Large intestine (tissue), 3 donors: ENCODE data around the gene IFT80. TPM values are rescaled to one million over a fixed set of nuclear protein-coding genes. Genes with fewer than 3 reads are reported as not detected.

ENCODE experiments used
- DNase-seq, 2 donors: peaks; one replicate each; pipeline versions ENCODE4 v3.0.0 to v3.0.0-alpha.2; 2013
- H3K27ac ChIP-seq: one replicate; pipeline ENCODE4 v1.5.1; 2013; ENCODE audit warnings: low read length
- H3K27me3 ChIP-seq: 2 replicates; pipeline ENCODE4 v1.6.1; 2013; ENCODE audit warnings: low read length; ENCODE audit not compliant: control insufficient read depth, insufficient read depth
- H3K36me3 ChIP-seq: 2 replicates; pipeline ENCODE4 v1.6.1; 2013; ENCODE audit warnings: low read length; ENCODE audit not compliant: control insufficient read depth, insufficient read depth
- H3K4me1 ChIP-seq: one replicate; pipeline ENCODE4 v1.6.1; 2013; ENCODE audit warnings: low read length; ENCODE audit not compliant: control insufficient read depth, insufficient read depth
- H3K4me3 ChIP-seq: one replicate; pipeline ENCODE4 v1.5.1; 2013; ENCODE audit warnings: low read length
- H3K9me3 ChIP-seq: one replicate; pipeline ENCODE4 v1.6.1; 2013; ENCODE audit warnings: mild to moderate bottlenecking, low read depth, low read length, moderate library complexity; ENCODE audit not compliant: control insufficient read depth
- WGBS: methylation state at CpG from one replicate; pipeline ENCODE4 v1.1.5; 2013; ENCODE audit warnings: low lambda C conversion rate; ENCODE audit not compliant: insufficient coverage; 5-methylcytosine and 5-hydroxymethylcytosine counted together
- polyA plus RNA-seq: library from polyadenylated mRNA; unstranded; fragments of 120-200 nt; gene quantifications from one replicate; pipeline ENCODE4 v1.2.1, GENCODE V29; 2013

IFT80 gene
- polyA plus RNA-seq, 1 donor: 30.7 TPM

DNA sequence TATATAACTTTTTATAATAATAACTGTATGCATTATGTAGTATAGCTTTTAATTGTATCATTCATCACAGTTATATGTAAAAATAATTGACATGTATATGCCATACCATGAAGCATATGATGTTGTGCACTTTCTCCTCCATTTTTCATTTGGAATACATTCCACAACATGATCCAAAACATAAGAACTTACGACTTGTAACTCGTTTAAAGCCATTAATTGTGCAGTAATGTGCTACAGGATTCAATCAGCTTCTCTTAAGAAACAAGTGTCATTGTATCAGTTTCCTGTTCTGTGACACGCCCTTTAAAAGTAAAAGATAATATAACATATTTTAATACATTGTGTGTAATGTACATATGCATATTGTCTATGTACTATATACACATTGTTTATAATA, 171.6 kb downstream of the IFT80 start:
- Histone ChIP-seq H3K27me3 (peaks cover 56% of the 10 kb centered on the region), H3K9me3 (peaks cover 4% of the 10 kb centered on the region), H3K36me3 (no peaks in the 10 kb centered on the region), H3K4me1 (peaks cover 8% of the 10 kb centered on the region), H3K27ac (no peak overlapping the region), H3K4me3 (no peak overlapping the region)
- WGBS: 100% methylated on average over 1 of the region's 3 CpGs
- no peak for DNase-seq

- H3K27ac ChIP-seq: no peak overlapping the region
- H3K4me3 ChIP-seq: peak overlapping the region; percentile 9
- H3K4me1 ChIP-seq: peaks cover 8% of the 10 kb centered on the region
- no CpG with 5 or more reads among the region's 87 CpGs for WGBS
- DNase-seq: peak in 1 of 2 donors; percentile 46
- peaks cover 62% of the 10 kb centered on the region for H3K27me3 ChIP-seq
- peaks cover 4% of the 10 kb centered on the region for H3K9me3 ChIP-seq
- H3K36me3 ChIP-seq: no peaks in the 10 kb centered on the region
These were observed 172.8 kb downstream of the IFT80 start for GRCh38 chr3:160226026-160226907.

GRCh38 chr3:160225176-160226025, 173.6 kb downstream of the IFT80 start, which contains the start of gene C3orf80:
Gene C3orf80 (plus strand): TSS chr3:160225422. CDS start chr3:160225636, 214 bp downstream.
- H3K9me3 ChIP-seq: peaks cover 4% of the 10 kb centered on the region
- no peaks in the 10 kb centered on the region for H3K36me3 ChIP-seq
- H3K4me1 ChIP-seq: peaks cover 8% of the 10 kb centered on the region
- peak within 1 kb of the TSS; percentile 40 for H3K4me3 ChIP-seq
- no peak within 1 kb of the TSS for H3K27ac ChIP-seq
- peaks cover 65% of the 10 kb centered on the region for H3K27me3 ChIP-seq
- peak; percentile 21 to 73 for DNase-seq
- no CpG with 5 or more reads among the region's 104 CpGs for WGBS

DNA sequence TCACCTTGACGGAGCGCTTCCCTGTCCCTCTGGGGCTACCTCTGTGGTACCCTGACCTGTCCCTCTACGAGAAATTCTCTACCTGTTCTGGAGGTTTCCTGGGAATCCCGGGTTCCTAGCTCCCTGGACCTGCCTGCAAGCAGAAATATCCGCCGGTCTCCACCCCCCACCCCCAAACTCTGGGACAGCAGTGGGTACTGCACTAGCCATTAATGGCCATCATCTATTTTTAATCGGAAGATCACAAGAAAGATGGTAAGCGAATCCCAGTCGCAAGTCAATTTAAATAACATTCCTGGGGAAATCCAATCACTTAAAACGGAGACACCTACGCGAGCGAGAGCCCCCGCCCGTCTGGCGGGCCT, 174.2 kb downstream of the IFT80 start:
- Histone ChIP-seq H3K4me1 (peaks cover 8% of the 10 kb centered on the region), H3K4me3 (peak overlapping the region; percentile 40), H3K27ac (no peak overlapping the region), H3K27me3 (peaks cover 64% of the 10 kb centered on the region), H3K9me3 (peaks cover 4% of the 10 kb centered on the region), H3K36me3 (no peaks in the 10 kb centered on the region)
- DNase-seq: no peak
- 0% methylated on average over 2 of the region's 16 CpGs for WGBS

DNA sequence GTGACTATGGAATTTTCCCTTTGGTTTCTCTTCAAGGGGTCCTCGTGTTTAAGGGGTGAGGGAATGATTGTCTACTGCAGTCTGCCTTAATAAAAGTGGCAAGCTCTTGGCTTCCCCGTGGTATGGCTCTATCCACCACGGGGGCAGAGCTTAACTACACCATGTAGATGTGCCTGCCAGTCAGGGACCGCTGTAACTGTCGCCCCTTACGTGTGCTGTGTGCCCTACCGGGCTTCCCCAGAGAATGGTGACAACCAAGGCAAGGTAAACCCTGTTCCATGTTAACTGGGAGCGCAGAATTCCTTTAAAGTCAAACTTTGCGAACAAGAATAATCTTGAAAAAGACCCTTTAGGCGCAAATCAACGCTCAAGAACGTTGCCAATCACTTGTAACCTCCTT, 174.8 kb downstream of the IFT80 start:
- Histone ChIP-seq H3K4me3 (no peak overlapping the region), H3K4me1 (peaks cover 8% of the 10 kb centered on the region), H3K27me3 (peaks cover 63% of the 10 kb centered on the region), H3K36me3 (no peaks in the 10 kb centered on the region), H3K27ac (no peak overlapping the region), H3K9me3 (peaks cover 4% of the 10 kb centered on the region)
- no CpG with 5 or more reads among the region's 12 CpGs for WGBS
- DNase-seq: peak in 1 of 2 donors; percentile 10

- Histone ChIP-seq H3K27me3 (peaks cover 60% of the 10 kb centered on the region), H3K4me1 (no peaks in the 10 kb centered on the region), H3K4me3 (no peak overlapping the region), H3K9me3 (no peaks in the 10 kb centered on the region), H3K27ac (no peak overlapping the region), H3K36me3 (no peaks in the 10 kb centered on the region)
- WGBS: 20% methylated on average over 1 of the region's 2 CpGs
- no peak for DNase-seq
These were observed 178.0 kb downstream of the IFT80 start for GRCh38 chr3:160221019-160221418.

DNA sequence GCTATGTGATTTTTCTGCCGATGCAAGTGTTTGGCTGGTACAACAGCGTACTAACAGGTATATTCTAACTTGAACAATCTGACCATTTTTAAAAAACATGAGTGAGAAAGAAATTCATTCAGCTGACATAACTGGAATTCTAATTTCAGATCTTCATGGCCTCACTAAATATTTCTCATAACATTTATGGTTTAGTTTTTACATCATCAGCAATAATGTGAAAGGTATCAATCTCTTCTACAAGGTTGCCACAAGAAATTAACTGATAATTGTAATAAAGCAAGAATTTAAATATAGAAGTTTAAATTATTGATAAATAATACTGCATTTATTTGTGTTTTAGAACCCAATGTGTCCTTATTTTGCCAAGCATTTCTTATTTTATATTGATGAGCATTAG, 179.0 kb downstream of the IFT80 start:
- Histone ChIP-seq H3K4me3 (no peak overlapping the region), H3K27me3 (peaks cover 54% of the 10 kb centered on the region), H3K27ac (no peak overlapping the region), H3K9me3 (no peaks in the 10 kb centered on the region), H3K36me3 (no peaks in the 10 kb centered on the region), H3K4me1 (no peaks in the 10 kb centered on the region)
- no peak for DNase-seq
- 100% methylated on average over 1 of the region's 2 CpGs for WGBS

- WGBS: no CpG with 5 or more reads among the region's 3 CpGs
- H3K27ac ChIP-seq: no peak overlapping the region
- H3K27me3 ChIP-seq: peaks cover 37% of the 10 kb centered on the region
These were observed 180.9 kb downstream of the IFT80 start for GRCh38 chr3:160218136-160218535.

GRCh38 chr3:160217675-160218074, 181.3 kb downstream of the IFT80 start:
- no peaks in the 10 kb centered on the region for H3K4me1 ChIP-seq
- H3K9me3 ChIP-seq: no peaks in the 10 kb centered on the region
- no peak for DNase-seq
- peaks cover 33% of the 10 kb centered on the region for H3K27me3 ChIP-seq
- no peak overlapping the region for H3K27ac ChIP-seq
- no peak overlapping the region for H3K4me3 ChIP-seq
- H3K36me3 ChIP-seq: no peaks in the 10 kb centered on the region
- no CpG with 5 or more reads among the region's 4 CpGs for WGBS

More at GRCh38 chr3:160218136-160218535, 180.9 kb downstream of the IFT80 start:
- Histone ChIP-seq H3K36me3 (no peaks in the 10 kb centered on the region), H3K4me3 (no peak overlapping the region), H3K4me1 (no peaks in the 10 kb centered on the region), H3K9me3 (no peaks in the 10 kb centered on the region)
- DNase-seq: no peak

DNA sequence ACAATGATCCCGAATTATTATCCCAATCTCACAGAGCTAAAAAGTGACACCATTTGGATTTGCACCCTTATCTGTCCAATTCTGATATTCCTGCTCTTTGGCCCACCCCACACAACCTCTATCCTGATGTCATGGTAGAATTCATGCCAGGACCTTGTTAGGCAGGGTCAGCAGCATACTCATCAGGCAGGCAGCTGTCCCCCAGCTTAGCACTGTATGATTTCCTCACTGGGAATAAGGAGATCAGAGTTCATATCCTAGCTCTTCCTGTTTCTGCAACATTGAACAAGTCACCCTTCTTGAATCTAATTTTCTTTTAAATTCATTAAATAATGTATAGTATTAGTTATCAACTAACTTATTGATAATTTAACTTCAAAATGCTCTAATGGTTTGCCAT, 185.8 kb downstream of the IFT80 start:
- no CpG with 5 or more reads among the region's 1 CpG for WGBS
- Histone ChIP-seq H3K4me3 (no peak overlapping the region), H3K27me3 (peaks cover 9% of the 10 kb centered on the region), H3K27ac (no peak overlapping the region), H3K4me1 (no peaks in the 10 kb centered on the region), H3K36me3 (no peaks in the 10 kb centered on the region), H3K9me3 (no peaks in the 10 kb centered on the region)
- DNase-seq: no peak
